ENCODE results near the gene STRIP1.
A peak's percentile ranks its signal among the peaks of the same experiment; 100 is the strongest.
"Not testable (repeated sequence)": the region's sequence is repeated elsewhere in the genome, so short reads cannot be mapped to it uniquely, and the experiment has no call there.

STRIP1 gene

GRCh38 chr1:110011527-110012041, 22.8 kb upstream of the STRIP1 start:
- Histone ChIP-seq H3K9me3 (ENCODE audit: control insufficient read depth, low read length) (no peaks in the 10 kb centered on the region), H3K9ac (ENCODE audit: low read length) (peak overlapping the region; percentile 29), H3K27me3 (replicated peaks; ENCODE audit: control insufficient read depth, insufficient read depth, low read length) (no peaks in the 10 kb centered on the region), H3K4me1 (ENCODE audit: control insufficient read depth, insufficient read depth, low read length) (peaks cover 1% of the 10 kb centered on the region), H3K4me3 (ENCODE audit: low read length) (no peak overlapping the region), H3K36me3 (ENCODE audit: control insufficient read depth, insufficient read depth, low read length, severe bottlenecking) (peaks cover 75% of the 10 kb centered on the region)
- DNase-seq (ENCODE audit: low read depth) = peak; percentile 74

GRCh38 chr1:110012100-110012780, 22.2 kb upstream of the STRIP1 start:
- Histone ChIP-seq H3K4me1 (ENCODE audit: control insufficient read depth, insufficient read depth, low read length) (no peaks in the 10 kb centered on the region), H3K4me3 (ENCODE audit: low read length) (no peak overlapping the region), H3K36me3 (ENCODE audit: control insufficient read depth, insufficient read depth, low read length, severe bottlenecking) (peaks cover 81% of the 10 kb centered on the region), H3K27me3 (replicated peaks; ENCODE audit: control insufficient read depth, insufficient read depth, low read length) (no peaks in the 10 kb centered on the region), H3K9ac (ENCODE audit: low read length) (no peak overlapping the region), H3K9me3 (ENCODE audit: control insufficient read depth, low read length) (no peaks in the 10 kb centered on the region)
- DNase-seq (ENCODE audit: low read depth) = no peak

DNA sequence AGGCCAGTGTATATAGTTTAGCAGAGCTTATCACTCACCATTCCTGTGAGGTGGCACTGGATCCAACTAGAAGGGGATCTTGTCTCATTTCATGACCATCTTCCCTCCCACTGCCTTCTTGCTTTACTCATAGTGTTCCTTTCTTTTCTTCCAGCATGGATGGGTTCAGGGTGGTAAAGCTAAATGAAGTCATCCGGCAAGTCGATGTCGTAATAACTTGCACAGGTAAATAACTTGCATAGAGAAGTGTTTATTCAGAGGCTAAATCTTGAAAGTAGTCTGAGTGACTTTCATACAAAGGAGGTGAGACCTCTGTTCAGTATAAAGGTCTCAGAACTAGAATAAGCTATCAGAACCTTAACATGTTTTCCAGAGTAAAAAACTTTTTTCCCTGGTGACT, 16.6 kb upstream of the STRIP1 start:
- H3K27me3 ChIP-seq (replicated peaks; ENCODE audit: control insufficient read depth, insufficient read depth, low read length) = no peaks in the 10 kb centered on the region
- no peaks in the 10 kb centered on the region for H3K9me3 ChIP-seq (ENCODE audit: control insufficient read depth, low read length)
- no peak overlapping the region for H3K9ac ChIP-seq (ENCODE audit: low read length)
- DNase-seq (ENCODE audit: low read depth) = no peak
- H3K4me1 ChIP-seq (ENCODE audit: control insufficient read depth, insufficient read depth, low read length) = no peaks in the 10 kb centered on the region
- H3K4me3 ChIP-seq (ENCODE audit: low read length) = no peak overlapping the region
- H3K36me3 ChIP-seq (ENCODE audit: control insufficient read depth, insufficient read depth, low read length, severe bottlenecking) = peaks cover 96% of the 10 kb centered on the region

- peaks cover 96% of the 10 kb centered on the region for H3K36me3 ChIP-seq (ENCODE audit: control insufficient read depth, insufficient read depth, low read length, severe bottlenecking)
- H3K4me3 ChIP-seq (ENCODE audit: low read length) = no peak overlapping the region
- H3K9me3 ChIP-seq (ENCODE audit: control insufficient read depth, low read length) = no peaks in the 10 kb centered on the region
- no peak for DNase-seq (ENCODE audit: low read depth)
- no peaks in the 10 kb centered on the region for H3K4me1 ChIP-seq (ENCODE audit: control insufficient read depth, insufficient read depth, low read length)
- no peak overlapping the region for H3K9ac ChIP-seq (ENCODE audit: low read length)
- no peaks in the 10 kb centered on the region for H3K27me3 ChIP-seq (replicated peaks; ENCODE audit: control insufficient read depth, insufficient read depth, low read length)
Measured at GRCh38 chr1:110018396-110018795, 16.0 kb upstream of the STRIP1 start.

GRCh38 chr1:110019770-110020169, 14.7 kb upstream of the STRIP1 start:
- DNase-seq (ENCODE audit: low read depth) = no peak
- Histone ChIP-seq H3K36me3 (ENCODE audit: control insufficient read depth, insufficient read depth, low read length, severe bottlenecking) (peaks cover 100% of the 10 kb centered on the region), H3K9me3 (ENCODE audit: control insufficient read depth, low read length) (no peaks in the 10 kb centered on the region), H3K4me1 (ENCODE audit: control insufficient read depth, insufficient read depth, low read length) (no peaks in the 10 kb centered on the region), H3K4me3 (ENCODE audit: low read length) (no peak overlapping the region), H3K27me3 (replicated peaks; ENCODE audit: control insufficient read depth, insufficient read depth, low read length) (no peaks in the 10 kb centered on the region), H3K9ac (ENCODE audit: low read length) (no peak overlapping the region)

GRCh38 chr1:110021285-110021684, 13.1 kb upstream of the STRIP1 start:
- peak; percentile 35 for DNase-seq (ENCODE audit: low read depth)
- Histone ChIP-seq H3K9me3 (ENCODE audit: control insufficient read depth, low read length) (no peaks in the 10 kb centered on the region), H3K4me3 (ENCODE audit: low read length) (no peak overlapping the region), H3K27me3 (replicated peaks; ENCODE audit: control insufficient read depth, insufficient read depth, low read length) (no peaks in the 10 kb centered on the region), H3K36me3 (ENCODE audit: control insufficient read depth, insufficient read depth, low read length, severe bottlenecking) (peaks cover 95% of the 10 kb centered on the region), H3K9ac (ENCODE audit: low read length) (no peak overlapping the region), H3K4me1 (ENCODE audit: control insufficient read depth, insufficient read depth, low read length) (no peaks in the 10 kb centered on the region)

DNA sequence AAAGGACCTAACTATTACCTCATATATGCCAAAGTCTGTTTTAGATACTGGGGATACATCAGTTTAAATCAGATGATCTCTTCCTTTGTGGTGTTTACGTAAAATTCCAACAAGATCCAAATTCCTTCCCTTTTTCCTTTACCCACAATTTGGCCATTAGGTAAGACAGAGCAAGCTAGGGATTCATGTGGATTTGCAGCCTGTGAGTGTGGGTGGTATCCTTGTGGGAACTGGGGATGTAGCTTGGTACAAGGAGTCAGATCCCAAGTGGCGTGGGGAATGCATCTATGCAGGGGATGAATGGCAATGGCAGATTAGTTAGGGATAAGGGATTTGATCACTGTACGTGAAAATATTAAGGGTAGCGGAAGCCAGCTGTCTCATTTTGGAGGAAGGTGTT, 9.8 kb upstream of the STRIP1 start:
- DNase-seq (ENCODE audit: low read depth) = no peak
- Histone ChIP-seq H3K4me3 (ENCODE audit: low read length) (no peak overlapping the region), H3K9me3 (ENCODE audit: control insufficient read depth, low read length) (no peaks in the 10 kb centered on the region), H3K27me3 (replicated peaks; ENCODE audit: control insufficient read depth, insufficient read depth, low read length) (no peaks in the 10 kb centered on the region), H3K36me3 (ENCODE audit: control insufficient read depth, insufficient read depth, low read length, severe bottlenecking) (peaks cover 62% of the 10 kb centered on the region), H3K9ac (ENCODE audit: low read length) (no peak overlapping the region), H3K4me1 (ENCODE audit: control insufficient read depth, insufficient read depth, low read length) (no peaks in the 10 kb centered on the region)

GRCh38 chr1:110030687-110031086, 3.7 kb upstream of the STRIP1 start:
- H3K9me3 ChIP-seq (ENCODE audit: control insufficient read depth, low read length); H3K27me3 ChIP-seq (replicated peaks; ENCODE audit: control insufficient read depth, insufficient read depth, low read length); H3K36me3 ChIP-seq (ENCODE audit: control insufficient read depth, insufficient read depth, low read length, severe bottlenecking); H3K9ac ChIP-seq (ENCODE audit: low read length); DNase-seq (ENCODE audit: low read depth): not testable (repeated sequence)
- peak overlapping the region; percentile 44 for H3K4me3 ChIP-seq (ENCODE audit: low read length)
- peaks cover 16% of the 10 kb centered on the region for H3K4me1 ChIP-seq (ENCODE audit: control insufficient read depth, insufficient read depth, low read length)

DNA sequence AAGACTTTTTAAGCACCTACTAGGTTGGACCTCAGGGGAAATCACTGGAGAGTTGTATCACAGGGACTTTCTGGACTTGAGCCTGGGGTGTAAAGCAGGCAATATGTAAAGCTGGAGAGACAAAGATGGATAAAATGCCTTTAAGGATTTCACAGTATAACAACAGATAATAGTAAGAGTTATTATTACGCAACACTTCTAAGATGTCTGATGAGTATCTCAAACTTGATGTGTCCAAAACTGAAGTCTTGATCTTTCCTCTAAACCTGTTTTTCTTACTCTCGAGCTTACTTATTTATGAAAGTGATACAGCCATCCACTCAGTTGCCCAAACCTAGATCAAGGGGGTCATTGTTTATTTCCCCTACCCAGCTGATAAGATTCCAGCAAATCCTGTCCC, 2.1 kb upstream of the STRIP1 start:
- H3K4me3 ChIP-seq (ENCODE audit: low read length) = no peak overlapping the region
- no peak overlapping the region for H3K9ac ChIP-seq (ENCODE audit: low read length)
- peaks cover 20% of the 10 kb centered on the region for H3K4me1 ChIP-seq (ENCODE audit: control insufficient read depth, insufficient read depth, low read length)
- H3K36me3 ChIP-seq (ENCODE audit: control insufficient read depth, insufficient read depth, low read length, severe bottlenecking) = peaks cover 2% of the 10 kb centered on the region
- H3K27me3 ChIP-seq (replicated peaks; ENCODE audit: control insufficient read depth, insufficient read depth, low read length) = no peaks in the 10 kb centered on the region
- no peak for DNase-seq (ENCODE audit: low read depth)
- H3K9me3 ChIP-seq (ENCODE audit: control insufficient read depth, low read length) = no peaks in the 10 kb centered on the region

GRCh38 chr1:110033421-110033820, 1.0 kb upstream of the STRIP1 start:
- no peak for DNase-seq (ENCODE audit: low read depth)
- Histone ChIP-seq H3K36me3 (ENCODE audit: control insufficient read depth, insufficient read depth, low read length, severe bottlenecking) (peaks cover 11% of the 10 kb centered on the region), H3K9ac (ENCODE audit: low read length) (peak overlapping the region; percentile 96), H3K4me3 (ENCODE audit: low read length) (no peak overlapping the region), H3K4me1 (ENCODE audit: control insufficient read depth, insufficient read depth, low read length) (peaks cover 20% of the 10 kb centered on the region), H3K27me3 (replicated peaks; ENCODE audit: control insufficient read depth, insufficient read depth, low read length) (no peaks in the 10 kb centered on the region), H3K9me3 (ENCODE audit: control insufficient read depth, low read length) (no peaks in the 10 kb centered on the region)

DNA sequence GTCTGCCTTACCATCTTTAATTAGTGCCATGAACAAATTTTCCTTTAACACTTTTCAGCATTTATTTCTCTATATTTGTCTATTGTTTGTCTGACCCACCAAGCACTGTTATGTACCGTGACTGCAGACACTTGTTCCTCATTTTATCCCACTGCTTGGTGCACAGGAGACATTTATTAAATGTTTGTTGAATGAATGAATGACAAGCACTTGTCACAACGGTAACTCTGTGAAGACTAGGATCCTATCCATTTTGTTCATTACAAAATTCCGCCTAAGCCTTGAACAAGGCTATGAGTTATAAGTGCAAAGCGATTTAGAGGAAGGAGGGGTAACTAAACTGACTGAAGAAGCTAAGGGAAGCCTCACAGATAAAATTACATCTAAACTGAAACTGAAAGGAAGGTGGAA, 379 bp upstream of the STRIP1 start:
- DNase-seq (ENCODE audit: low read depth) = no peak
- Histone ChIP-seq H3K36me3 (ENCODE audit: control insufficient read depth, insufficient read depth, low read length, severe bottlenecking) (peaks cover 17% of the 10 kb centered on the region), H3K9me3 (ENCODE audit: control insufficient read depth, low read length) (no peaks in the 10 kb centered on the region), H3K9ac (ENCODE audit: low read length) (peak overlapping the region; percentile 96), H3K4me3 (ENCODE audit: low read length) (peak overlapping the region; percentile 91), H3K4me1 (ENCODE audit: control insufficient read depth, insufficient read depth, low read length) (peaks cover 20% of the 10 kb centered on the region), H3K27me3 (replicated peaks; ENCODE audit: control insufficient read depth, insufficient read depth, low read length) (no peaks in the 10 kb centered on the region)

Data from adipocyte (in vitro differentiated cells).